Neural progenitor cell (in vitro differentiated cells): ENCODE results near the gene CFAP58. TPM values are rescaled to one million over a fixed set of nuclear protein-coding genes. Genes with fewer than 3 reads are reported as not detected.

ENCODE experiments used
- DNase-seq: peaks from one replicate; pipeline ENCODE4 v3.0.0-alpha.2; 2016; ENCODE audit warnings: low spot score
- H2AFZ ChIP-seq: fragments of 200-600 bp; sonication (generic); replicated peaks from 2 replicates; pipeline ENCODE4 v1.6.1; 2016; ENCODE audit warnings: antibody characterized with exemption
- H3F3A ChIP-seq: fragments of 200-600 bp; sonication (generic); 2 replicates; pipeline ENCODE4 v1.6.1; 2016; ENCODE audit warnings: antibody characterized with exemption, low read depth
- H3K27ac ChIP-seq: fragments of 200-600 bp; sonication (generic); 2 replicates; pipeline ENCODE4 v1.5.1; 2016; ENCODE audit warnings: mild to moderate bottlenecking
- H3K27me3 ChIP-seq: fragments of 200-600 bp; sonication (generic); 2 replicates; pipeline ENCODE4 v1.6.1; 2016; ENCODE audit warnings: mild to moderate bottlenecking, moderate library complexity
- H3K36me3 ChIP-seq: fragments of 200-600 bp; sonication (generic); 2 replicates; pipeline ENCODE4 v1.5.1; 2016
- H3K4me1 ChIP-seq: fragments of 200-600 bp; sonication (generic); 2 replicates; pipeline ENCODE4 v1.6.1; 2016; ENCODE audit warnings: mixed run types
- H3K4me2 ChIP-seq: fragments of 200-600 bp; sonication (generic); 2 replicates; pipeline ENCODE4 v1.6.1; 2016
- H3K4me3 ChIP-seq: fragments of 200-600 bp; sonication (generic); 2 replicates; pipeline ENCODE4 v1.5.1; 2016
- H3K79me2 ChIP-seq: fragments of 200-600 bp; sonication (generic); 2 replicates; pipeline ENCODE4 v1.6.1; 2016; ENCODE audit warnings: low read depth
- H3K9ac ChIP-seq: fragments of 200-600 bp; sonication (generic); 2 replicates; pipeline ENCODE4 v1.6.1; 2016
- H3K9me3 ChIP-seq: fragments of 200-600 bp; sonication (generic); 2 replicates; pipeline ENCODE4 v1.5.1; 2016; ENCODE audit warnings: low read depth
- H4K20me1 ChIP-seq: fragments of 200-600 bp; sonication (generic); 2 replicates; pipeline ENCODE4 v1.6.1; 2016; ENCODE audit warnings: low read depth
- H3K27ac Mint-ChIP-seq: 3 replicates; pipeline ENCODE4 v1.8.0; 2021; ENCODE audit warnings: mixed read lengths
- H3K27me3 Mint-ChIP-seq: 2 replicates; pipeline ENCODE4 v1.8.0; 2022; ENCODE audit warnings: low read depth, mild to moderate bottlenecking, inconsistent platforms, moderate library complexity, mixed read lengths; ENCODE audit not compliant: insufficient read depth
- H3K36me3 Mint-ChIP-seq: 3 replicates; pipeline ENCODE4 v1.8.0; 2021; ENCODE audit warnings: mixed read lengths
- H3K4me1 Mint-ChIP-seq: 3 replicates; pipeline ENCODE4 v1.8.0; 2021; ENCODE audit warnings: mixed read lengths
- H3K4me3 Mint-ChIP-seq: 3 replicates; pipeline ENCODE4 v1.8.0; 2021; ENCODE audit warnings: mild to moderate bottlenecking, moderate library complexity, mixed read lengths
- H3K9me3 Mint-ChIP-seq: 3 replicates; pipeline ENCODE4 v1.8.0; 2020; ENCODE audit warnings: mixed read lengths
- EZH2 ChIP-seq: fragments of 200-600 bp; sonication (generic); IDR thresholded peaks from 2 replicates; pipeline ENCODE4 v1.6.1; 2017; ENCODE audit warnings: antibody characterized with exemption, mild to moderate bottlenecking, moderate library complexity
- EZH2phosphoT487 ChIP-seq: fragments of 200-600 bp; sonication (generic); IDR thresholded peaks from 2 replicates; pipeline ENCODE4 v1.6.1; 2017; ENCODE audit warnings: antibody characterized with exemption
- total RNA-seq: library from RNA; depleted of rRNA; stranded (reverse); fragments of >200 nt; gene quantifications from 2 replicates; pipeline ENCODE4 v1.2.3, GENCODE V29; 2015; ENCODE audit warnings: low replicate concordance
- TF ChIP-seq, protein P1 (sequence below): fragments of 200-600 bp; sonication (generic); IDR thresholded peaks from 2 replicates; pipeline ENCODE4 v1.5.1; 2017; ENCODE audit warnings: antibody characterized with exemption, mild to moderate bottlenecking

CFAP58 gene
- total RNA-seq, 1 donor from 2014 or later = 1.7 TPM

DNA sequence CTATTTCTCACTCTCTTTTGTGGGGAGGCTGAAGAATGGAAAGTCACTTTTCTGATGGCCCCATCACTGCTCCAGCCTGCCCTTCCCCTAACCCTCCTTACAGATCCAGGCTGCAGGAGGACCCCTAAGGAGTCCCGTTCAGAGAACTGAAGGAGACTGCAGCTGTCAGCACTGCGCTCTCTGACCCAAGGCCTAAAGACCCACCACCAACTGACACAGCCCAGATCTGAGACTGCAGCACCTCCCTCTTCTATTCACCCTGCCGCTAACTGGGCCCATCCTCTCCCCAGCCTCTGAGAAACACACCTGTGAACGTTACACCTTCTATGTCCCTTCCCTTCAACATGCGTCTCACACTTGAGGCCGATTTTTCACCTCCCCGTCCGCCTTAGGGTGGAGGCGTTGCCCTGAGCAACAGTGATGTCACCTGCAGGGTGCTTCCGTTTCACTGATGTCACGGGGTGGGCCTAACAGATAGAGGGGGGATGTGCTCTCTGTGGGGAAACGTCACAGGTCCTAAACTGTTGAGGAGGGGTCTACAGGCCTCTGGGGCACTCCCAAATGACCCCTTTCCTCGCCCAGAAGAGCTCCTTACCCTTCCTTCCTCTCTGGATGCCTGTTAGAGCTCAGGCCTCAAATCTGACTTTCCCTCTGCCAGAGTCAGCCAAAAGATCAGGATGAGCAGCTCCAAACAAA is 20.5 kb upstream of the CFAP58 start:
- peak overlapping the region; percentile 15 for H3K4me2 ChIP-seq

DNA sequence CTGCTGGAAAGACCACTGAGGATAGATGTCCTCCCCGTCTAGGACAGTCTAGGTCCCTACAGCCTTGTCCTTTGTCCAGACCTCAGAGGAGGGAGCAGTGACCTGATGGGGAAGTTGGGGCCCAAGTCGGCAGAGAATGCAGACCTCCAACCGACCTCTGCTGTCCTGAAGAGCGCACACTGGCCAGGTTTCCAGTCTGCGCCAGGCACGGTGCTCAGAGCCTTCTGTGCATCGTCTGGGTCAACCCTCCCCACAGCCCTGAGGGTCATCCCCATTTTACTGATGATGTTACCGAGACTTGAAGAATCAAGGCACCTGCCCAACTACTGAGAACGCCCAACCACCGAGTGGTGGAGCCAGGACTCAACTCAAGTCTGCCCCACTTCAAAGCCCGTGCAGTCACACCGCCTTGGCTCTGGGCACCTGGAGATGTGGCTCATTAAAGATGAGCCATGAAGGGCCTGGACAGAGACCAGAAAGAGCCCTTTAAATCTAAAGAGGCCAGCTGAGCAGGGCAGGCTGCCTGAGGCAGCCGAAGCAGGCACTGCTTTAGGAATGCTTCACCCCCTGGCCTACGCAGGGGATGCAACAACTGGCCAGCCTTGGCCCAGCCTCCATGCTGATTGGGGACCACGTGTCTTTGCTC is 19.8 kb upstream of the CFAP58 start:
- Histone ChIP-seq H3K36me3 (no peaks in the 10 kb centered on the region), H3K27ac (no peak overlapping the region), H3K9ac (no peak overlapping the region), H3K4me1 (peaks cover 59% of the 10 kb centered on the region), H4K20me1 (peaks cover 78% of the 10 kb centered on the region), H3K4me3 (no peak overlapping the region), H3K9me3 (no peaks in the 10 kb centered on the region), H3F3A (peaks cover 45% of the 10 kb centered on the region), H2AFZ (no peak overlapping the region), H3K79me2 (peaks cover 70% of the 10 kb centered on the region), H3K4me2 (peak overlapping the region; percentile 15), H3K27me3 (peaks cover 32% of the 10 kb centered on the region)
- TF ChIP-seq, protein P1, sequence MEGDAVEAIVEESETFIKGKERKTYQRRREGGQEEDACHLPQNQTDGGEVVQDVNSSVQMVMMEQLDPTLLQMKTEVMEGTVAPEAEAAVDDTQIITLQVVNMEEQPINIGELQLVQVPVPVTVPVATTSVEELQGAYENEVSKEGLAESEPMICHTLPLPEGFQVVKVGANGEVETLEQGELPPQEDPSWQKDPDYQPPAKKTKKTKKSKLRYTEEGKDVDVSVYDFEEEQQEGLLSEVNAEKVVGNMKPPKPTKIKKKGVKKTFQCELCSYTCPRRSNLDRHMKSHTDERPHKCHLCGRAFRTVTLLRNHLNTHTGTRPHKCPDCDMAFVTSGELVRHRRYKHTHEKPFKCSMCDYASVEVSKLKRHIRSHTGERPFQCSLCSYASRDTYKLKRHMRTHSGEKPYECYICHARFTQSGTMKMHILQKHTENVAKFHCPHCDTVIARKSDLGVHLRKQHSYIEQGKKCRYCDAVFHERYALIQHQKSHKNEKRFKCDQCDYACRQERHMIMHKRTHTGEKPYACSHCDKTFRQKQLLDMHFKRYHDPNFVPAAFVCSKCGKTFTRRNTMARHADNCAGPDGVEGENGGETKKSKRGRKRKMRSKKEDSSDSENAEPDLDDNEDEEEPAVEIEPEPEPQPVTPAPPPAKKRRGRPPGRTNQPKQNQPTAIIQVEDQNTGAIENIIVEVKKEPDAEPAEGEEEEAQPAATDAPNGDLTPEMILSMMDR = no peak
- TF ChIP-seq EZH2phosphoT487 (no peak), EZH2 (no peak)
- DNase-seq = no peak
- Mint-ChIP-seq H3K4me1 (peaks cover 71% of the 10 kb centered on the region), H3K9me3 (no peaks in the 10 kb centered on the region), H3K27ac (peak overlapping the region; percentile 55), H3K4me3 (peak overlapping the region; percentile 25), H3K36me3 (peaks cover 2% of the 10 kb centered on the region), H3K27me3 (peaks cover 6% of the 10 kb centered on the region)

More for the DNA sequence above, 20.5 kb upstream of the CFAP58 start:
- Mint-ChIP-seq H3K27me3 (peaks cover 7% of the 10 kb centered on the region), H3K4me3 (peak overlapping the region; percentile 67), H3K27ac (peak overlapping the region; percentile 55), H3K4me1 (peaks cover 77% of the 10 kb centered on the region), H3K36me3 (peaks cover 2% of the 10 kb centered on the region), H3K9me3 (no peaks in the 10 kb centered on the region)
- TF ChIP-seq, protein P1 = no peak
- TF ChIP-seq EZH2phosphoT487 = no peak
- no peak for TF ChIP-seq EZH2
- peaks cover 83% of the 10 kb centered on the region for H4K20me1 ChIP-seq
- H3K4me1 ChIP-seq = peaks cover 61% of the 10 kb centered on the region
- H3K79me2 ChIP-seq = peaks cover 70% of the 10 kb centered on the region
- H3K9ac ChIP-seq = no peak overlapping the region
- H3K4me3 ChIP-seq = no peak overlapping the region
- H3K27me3 ChIP-seq = peaks cover 30% of the 10 kb centered on the region
- no peaks in the 10 kb centered on the region for H3K9me3 ChIP-seq
- H2AFZ ChIP-seq = no peak overlapping the region
- H3F3A ChIP-seq = peaks cover 49% of the 10 kb centered on the region
- no peak for DNase-seq
- no peak overlapping the region for H3K27ac ChIP-seq
- no peaks in the 10 kb centered on the region for H3K36me3 ChIP-seq

DNA sequence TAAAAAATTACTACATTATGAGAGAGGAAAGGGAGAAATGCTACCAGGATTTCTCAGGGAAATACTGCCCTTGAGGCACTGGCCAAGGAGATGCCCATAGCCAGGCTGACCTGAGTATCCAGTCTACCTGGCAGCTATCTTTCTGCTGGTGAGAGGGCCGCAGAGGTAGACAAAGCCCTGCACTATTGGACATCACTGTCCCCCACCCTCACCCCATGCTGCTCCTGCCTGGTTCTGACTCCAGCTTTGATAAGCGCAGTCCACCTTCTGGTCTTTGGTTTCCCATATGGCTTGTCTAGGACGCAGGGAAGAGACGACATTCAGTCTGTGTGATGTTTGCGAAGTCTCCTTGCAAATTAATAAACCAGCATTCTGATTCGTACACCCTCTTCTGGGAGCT is 19.1 kb upstream of the CFAP58 start:
- Histone ChIP-seq H3K4me2 (no peak overlapping the region), H2AFZ (no peak overlapping the region), H3K4me1 (peaks cover 54% of the 10 kb centered on the region), H3K9ac (no peak overlapping the region), H3K9me3 (no peaks in the 10 kb centered on the region), H3K4me3 (no peak overlapping the region), H4K20me1 (peaks cover 71% of the 10 kb centered on the region), H3K27ac (no peak overlapping the region), H3K27me3 (peaks cover 38% of the 10 kb centered on the region), H3K36me3 (no peaks in the 10 kb centered on the region), H3F3A (peaks cover 40% of the 10 kb centered on the region), H3K79me2 (peaks cover 70% of the 10 kb centered on the region)
- TF ChIP-seq EZH2phosphoT487 = no peak
- TF ChIP-seq EZH2 = no peak
- TF ChIP-seq, protein P1 = no peak
- DNase-seq = no peak
- Mint-ChIP-seq H3K4me3 (no peak overlapping the region), H3K36me3 (peaks cover 2% of the 10 kb centered on the region), H3K4me1 (peaks cover 70% of the 10 kb centered on the region), H3K27ac (no peak overlapping the region), H3K27me3 (peaks cover 6% of the 10 kb centered on the region), H3K9me3 (no peaks in the 10 kb centered on the region)
